Stomach smooth muscle (tissue), 2 donors: ENCODE measurements around the gene SETD2.
A peak's percentile ranks its signal among the peaks of the same experiment; 100 is the strongest.
"Not testable (repeated sequence)": the region's sequence is repeated elsewhere in the genome, so short reads cannot be mapped to it uniquely, and the experiment has no call there.

Experiments used
- H3K27ac ChIP-seq: one replicate; pipeline ENCODE4 v1.7.0; 2013; ENCODE audit warnings: mild to moderate bottlenecking, low read length, inconsistent platforms
- H3K27me3 ChIP-seq, 2 donors: one replicate each; pipeline ENCODE4 v1.7.0; 2013; ENCODE audit warnings: low read length in 2 of 2; ENCODE audit not compliant: insufficient read depth in 2 of 2, control insufficient read depth in 1 of 2
- H3K36me3 ChIP-seq, 2 donors: one replicate each; pipeline ENCODE4 v1.7.0; 2013; ENCODE audit warnings: low read length in 2 of 2; ENCODE audit not compliant: control insufficient read depth in 2 of 2, insufficient read depth in 2 of 2
- H3K4me1 ChIP-seq: one replicate; pipeline ENCODE4 v1.7.0; 2013; ENCODE audit warnings: low read length; ENCODE audit not compliant: control insufficient read depth, insufficient read depth
- H3K4me3 ChIP-seq, 2 donors: one replicate each; pipeline ENCODE4 v1.7.0; 2013; ENCODE audit warnings: low read length in 2 of 2
- H3K9ac ChIP-seq, 2 donors: one replicate each; pipeline ENCODE4 v1.7.0; 2013; ENCODE audit warnings: low read length in 2 of 2, mild to moderate bottlenecking in 1 of 2
- H3K9me3 ChIP-seq, 2 donors: one replicate each; pipeline ENCODE4 v1.7.0; 2013; ENCODE audit warnings: low read length in 2 of 2; ENCODE audit not compliant: control insufficient read depth in 2 of 2
- donor health status: healthy.
- donor health status: Pancreatic carcinoma.

Gene SETD2

GRCh38 chr3:47037302-47037701 is 126.6 kb downstream of the SETD2 start:
- H3K27me3 ChIP-seq, H3K4me3 ChIP-seq, H3K4me1 ChIP-seq, H3K9me3 ChIP-seq, H3K9ac ChIP-seq, H3K27ac ChIP-seq: not testable (repeated sequence)
- peaks cover 31 to 38% of the 10 kb centered on the region in 2 donors for H3K36me3 ChIP-seq

- H3K36me3 ChIP-seq: peaks cover 31 to 32% of the 10 kb centered on the region in 2 donors
- H3K9ac ChIP-seq: no peak overlapping the region
- H3K4me1 ChIP-seq: peaks cover 8% of the 10 kb centered on the region
- H3K4me3 ChIP-seq: no peak overlapping the region
- H3K27ac ChIP-seq: no peak overlapping the region
- no peaks in the 10 kb centered on the region for H3K9me3 ChIP-seq
- H3K27me3 ChIP-seq: no peaks in the 10 kb centered on the region
These were observed 127.8 kb downstream of the SETD2 start for GRCh38 chr3:47036145-47036544.

DNA sequence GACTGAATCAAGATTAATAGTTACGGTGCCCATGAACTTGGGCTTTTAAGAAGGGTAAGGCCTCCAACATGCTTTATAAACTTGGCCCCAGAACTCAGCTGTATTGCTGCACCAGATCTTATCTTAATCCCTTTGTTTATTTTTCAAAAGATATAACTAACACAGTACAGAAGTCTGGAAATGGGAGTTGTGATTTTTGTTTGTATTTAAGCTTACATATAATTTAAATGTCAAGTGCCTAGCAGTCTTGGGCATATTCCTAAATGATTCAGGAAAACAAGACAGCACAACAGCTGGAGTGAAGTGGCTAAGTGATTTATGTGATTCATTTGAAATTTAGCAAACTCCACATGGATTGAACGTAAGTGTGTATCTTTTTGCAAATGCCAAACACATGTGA is 128.3 kb downstream of the SETD2 start:
- peaks cover 8% of the 10 kb centered on the region for H3K4me1 ChIP-seq
- H3K27me3 ChIP-seq: no peaks in the 10 kb centered on the region
- peaks cover 26 to 27% of the 10 kb centered on the region in 2 donors for H3K36me3 ChIP-seq
- no peak overlapping the region for H3K27ac ChIP-seq
- H3K9me3 ChIP-seq: no peaks in the 10 kb centered on the region
- no peak overlapping the region for H3K4me3 ChIP-seq
- H3K9ac ChIP-seq: no peak overlapping the region

DNA sequence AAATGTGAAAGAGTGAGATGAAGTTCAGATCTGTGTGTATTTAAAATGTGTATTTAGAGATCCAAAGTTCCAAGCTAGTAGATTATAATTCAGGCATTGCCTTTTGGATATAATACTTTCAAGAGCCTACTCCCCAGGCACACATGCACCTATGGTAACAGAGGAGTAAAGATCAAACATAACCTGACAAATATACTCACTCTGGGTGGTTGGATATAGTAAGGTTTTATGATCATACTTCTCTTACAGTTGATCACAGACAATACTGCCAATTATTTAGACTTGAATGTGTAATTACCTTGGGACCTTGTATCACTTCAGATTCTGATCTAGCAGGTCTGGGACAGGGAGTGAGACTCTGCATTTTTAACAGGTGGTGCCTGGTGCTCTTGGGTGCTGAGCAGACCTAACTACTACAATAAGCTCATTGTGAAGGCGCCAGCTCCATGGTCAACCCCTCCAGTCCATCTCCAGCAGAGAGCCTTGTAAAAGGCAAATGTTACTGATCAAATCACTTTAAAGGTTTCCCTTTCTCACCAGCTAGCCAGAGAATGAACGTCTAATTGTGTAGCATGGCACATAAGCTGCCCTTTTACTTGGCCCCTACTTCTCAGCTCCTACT is 128.9 kb downstream of the SETD2 start:
- no peak overlapping the region for H3K9ac ChIP-seq
- H3K27ac ChIP-seq: peak overlapping the region; percentile 37
- H3K4me1 ChIP-seq: peaks cover 8% of the 10 kb centered on the region
- no peak overlapping the region for H3K4me3 ChIP-seq
- peaks cover 20 to 26% of the 10 kb centered on the region in 2 donors for H3K36me3 ChIP-seq
- H3K27me3 ChIP-seq: no peaks in the 10 kb centered on the region
- no peaks in the 10 kb centered on the region for H3K9me3 ChIP-seq

GRCh38 chr3:47031041-47031440 is 132.9 kb downstream of the SETD2 start:
- H3K9ac ChIP-seq, H3K9me3 ChIP-seq, H3K27me3 ChIP-seq, H3K4me1 ChIP-seq, H3K27ac ChIP-seq: not testable (repeated sequence)
- Histone ChIP-seq H3K36me3 (peaks cover 8 to 14% of the 10 kb centered on the region in 2 donors), H3K4me3 (peak overlapping the region in 1 of 2 donors; percentile 21)

DNA sequence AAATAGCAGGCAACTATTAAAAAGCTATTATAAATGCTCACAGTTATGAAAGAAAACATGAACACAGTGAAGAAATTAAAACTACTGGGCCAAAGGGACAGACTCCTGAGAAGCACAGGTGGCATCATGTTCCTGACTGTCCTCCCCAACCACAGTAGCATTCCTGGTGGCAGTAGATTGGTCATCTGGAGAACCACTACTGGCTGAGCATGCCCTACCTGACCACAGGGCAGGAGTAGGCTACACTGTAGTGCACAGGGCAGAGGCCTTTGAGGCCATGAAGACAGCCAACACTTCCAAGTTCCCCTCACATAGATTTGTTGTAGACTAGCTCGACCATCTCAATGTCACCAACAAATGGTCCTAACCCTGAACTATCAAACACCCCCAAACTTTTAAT is 135.2 kb downstream of the SETD2 start:
- Histone ChIP-seq H3K27ac (no peak overlapping the region), H3K9me3 (no peaks in the 10 kb centered on the region), H3K36me3 (peaks cover 2 to 3% of the 10 kb centered on the region in 2 donors), H3K4me3 (no peak overlapping the region), H3K4me1 (peaks cover 6% of the 10 kb centered on the region), H3K9ac (no peak overlapping the region), H3K27me3 (no peaks in the 10 kb centered on the region)

GRCh38 chr3:47028146-47028545 is 135.8 kb downstream of the SETD2 start:
- no peaks in the 10 kb centered on the region for H3K27me3 ChIP-seq
- peaks cover 4% of the 10 kb centered on the region for H3K4me1 ChIP-seq
- H3K9me3 ChIP-seq: no peaks in the 10 kb centered on the region
- H3K27ac ChIP-seq: no peak overlapping the region
- H3K36me3 ChIP-seq: peaks cover 2% of the 10 kb centered on the region in 2 donors
- H3K4me3 ChIP-seq: no peak overlapping the region
- H3K9ac ChIP-seq: no peak overlapping the region

DNA sequence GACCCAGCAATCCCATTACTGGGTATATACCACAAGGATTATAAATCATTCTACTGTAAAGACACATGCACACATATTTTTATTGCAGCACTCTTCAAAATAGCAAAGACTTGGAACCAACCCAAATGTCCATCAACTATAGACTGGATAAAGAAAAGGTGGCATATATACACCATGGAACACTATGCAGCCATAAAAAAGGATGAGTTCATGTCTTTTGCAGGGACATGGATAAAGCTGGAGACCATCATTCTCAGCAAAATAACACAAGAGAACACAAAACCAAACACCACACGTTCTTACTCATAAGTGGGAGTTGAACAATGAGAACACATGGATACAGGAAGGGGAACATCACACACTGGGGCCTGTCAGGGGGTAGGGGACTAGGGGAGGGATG is 137.5 kb downstream of the SETD2 start:
- not testable (repeated sequence) for H3K4me3 ChIP-seq, H3K27me3 ChIP-seq, H3K27ac ChIP-seq, H3K9me3 ChIP-seq, H3K36me3 ChIP-seq, H3K9ac ChIP-seq
- peaks cover 16% of the 10 kb centered on the region for H3K4me1 ChIP-seq

DNA sequence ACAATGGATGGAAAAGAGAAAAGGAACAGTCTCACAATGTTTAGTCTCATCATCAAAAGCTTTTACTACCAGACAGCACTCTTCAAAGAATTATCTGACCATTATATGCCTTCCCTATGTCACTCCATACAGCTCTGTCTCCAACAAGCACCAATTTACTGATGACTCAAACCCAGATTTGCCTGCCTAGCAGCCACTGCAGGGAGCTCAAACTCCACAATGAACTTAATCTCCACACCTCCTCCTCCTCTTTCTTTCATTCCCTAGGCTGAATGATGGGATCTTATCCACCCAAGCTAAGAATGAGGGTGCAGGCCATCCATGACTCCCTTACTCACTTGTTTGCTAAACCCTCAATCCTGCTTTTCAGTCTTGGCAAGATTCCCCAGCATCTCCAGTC is 139.0 kb downstream of the SETD2 start:
- no peak overlapping the region for H3K4me3 ChIP-seq
- H3K4me1 ChIP-seq: peaks cover 20% of the 10 kb centered on the region
- no peak overlapping the region for H3K27ac ChIP-seq
- H3K36me3 ChIP-seq: no peaks in the 10 kb centered on the region
- H3K27me3 ChIP-seq: no peaks in the 10 kb centered on the region
- no peak overlapping the region for H3K9ac ChIP-seq
- no peaks in the 10 kb centered on the region for H3K9me3 ChIP-seq

- Histone ChIP-seq H3K27me3 (no peaks in the 10 kb centered on the region), H3K9ac (no peak overlapping the region), H3K4me3 (no peak overlapping the region), H3K9me3 (no peaks in the 10 kb centered on the region), H3K27ac (peak overlapping the region; percentile 64), H3K4me1 (peaks cover 20% of the 10 kb centered on the region), H3K36me3 (peaks cover 18 to 20% of the 10 kb centered on the region in 2 donors)
These were observed 141.3 kb downstream of the SETD2 start for GRCh38 chr3:47022641-47023071.

GRCh38 chr3:47020311-47020710 is 143.6 kb downstream of the SETD2 start:
- H3K36me3 ChIP-seq: peaks cover 30 to 38% of the 10 kb centered on the region in 2 donors
- no peak overlapping the region for H3K9ac ChIP-seq
- peaks cover 20% of the 10 kb centered on the region for H3K4me1 ChIP-seq
- no peaks in the 10 kb centered on the region for H3K9me3 ChIP-seq
- H3K4me3 ChIP-seq: no peak overlapping the region
- H3K27me3 ChIP-seq: no peaks in the 10 kb centered on the region
- no peak overlapping the region for H3K27ac ChIP-seq
